ENCODE results near the gene RNF115. TPM values are rescaled to one million over a fixed set of nuclear protein-coding genes. Genes with fewer than 3 reads are reported as not detected.
A peak's percentile ranks its signal among the peaks of the same experiment; 100 is the strongest.

Gene RNF115
- total RNA-seq, 4 donors from 2014 or later, result 34.3 to 54.9 (median 39.9) TPM

DNA sequence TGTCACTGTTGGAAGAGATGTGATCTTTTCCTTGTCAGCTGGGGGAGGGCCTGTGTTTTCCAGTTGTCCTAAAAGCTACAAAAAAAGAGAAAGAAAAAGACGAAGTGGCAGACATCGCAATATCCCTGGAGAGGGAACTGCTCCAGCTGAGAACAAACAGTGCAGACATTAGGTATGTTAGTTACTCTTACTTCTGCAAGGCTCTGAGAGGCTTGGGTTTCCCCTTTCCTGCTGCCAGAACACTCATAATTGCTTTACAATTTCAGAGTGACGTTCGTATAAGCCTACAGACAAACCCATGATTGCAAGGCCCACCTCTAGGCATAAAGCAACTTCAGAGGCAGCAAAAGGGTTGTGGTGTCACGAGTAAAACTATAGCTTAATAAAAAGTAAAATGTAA, 73.5 kb downstream of the RNF115 start:
- 46 to 54% methylated on average over 5 of the region's 5 CpGs for WGBS, 2 donors (ENCODE audit: low coverage in 1 of 2)
- Histone ChIP-seq H3K27ac (peak overlapping the region in 1 of 4 donors; percentile 6), H3K9me3 (no peaks in the 10 kb centered on the region), H3K4me1 (peaks cover 0 to 41% (median 2%) of the 10 kb centered on the region in 3 donors), H3K36me3 (peaks cover 0 to 81% of the 10 kb centered on the region in 2 donors), H3K4me3 (no peak overlapping the region), H3K27me3 (no peaks in the 10 kb centered on the region)
- TF ChIP-seq, protein P1, sequence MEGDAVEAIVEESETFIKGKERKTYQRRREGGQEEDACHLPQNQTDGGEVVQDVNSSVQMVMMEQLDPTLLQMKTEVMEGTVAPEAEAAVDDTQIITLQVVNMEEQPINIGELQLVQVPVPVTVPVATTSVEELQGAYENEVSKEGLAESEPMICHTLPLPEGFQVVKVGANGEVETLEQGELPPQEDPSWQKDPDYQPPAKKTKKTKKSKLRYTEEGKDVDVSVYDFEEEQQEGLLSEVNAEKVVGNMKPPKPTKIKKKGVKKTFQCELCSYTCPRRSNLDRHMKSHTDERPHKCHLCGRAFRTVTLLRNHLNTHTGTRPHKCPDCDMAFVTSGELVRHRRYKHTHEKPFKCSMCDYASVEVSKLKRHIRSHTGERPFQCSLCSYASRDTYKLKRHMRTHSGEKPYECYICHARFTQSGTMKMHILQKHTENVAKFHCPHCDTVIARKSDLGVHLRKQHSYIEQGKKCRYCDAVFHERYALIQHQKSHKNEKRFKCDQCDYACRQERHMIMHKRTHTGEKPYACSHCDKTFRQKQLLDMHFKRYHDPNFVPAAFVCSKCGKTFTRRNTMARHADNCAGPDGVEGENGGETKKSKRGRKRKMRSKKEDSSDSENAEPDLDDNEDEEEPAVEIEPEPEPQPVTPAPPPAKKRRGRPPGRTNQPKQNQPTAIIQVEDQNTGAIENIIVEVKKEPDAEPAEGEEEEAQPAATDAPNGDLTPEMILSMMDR (IDR thresholded peaks at IDR 0.05), result no peak
- TF ChIP-seq POLR2A (IDR thresholded peaks at IDR 0.05) (no peak), EP300 (IDR thresholded peaks at IDR 0.05) (no peak), POLR2AphosphoS5 (IDR thresholded peaks at IDR 0.05) (no peak)
- ATAC-seq, result no peak

DNA sequence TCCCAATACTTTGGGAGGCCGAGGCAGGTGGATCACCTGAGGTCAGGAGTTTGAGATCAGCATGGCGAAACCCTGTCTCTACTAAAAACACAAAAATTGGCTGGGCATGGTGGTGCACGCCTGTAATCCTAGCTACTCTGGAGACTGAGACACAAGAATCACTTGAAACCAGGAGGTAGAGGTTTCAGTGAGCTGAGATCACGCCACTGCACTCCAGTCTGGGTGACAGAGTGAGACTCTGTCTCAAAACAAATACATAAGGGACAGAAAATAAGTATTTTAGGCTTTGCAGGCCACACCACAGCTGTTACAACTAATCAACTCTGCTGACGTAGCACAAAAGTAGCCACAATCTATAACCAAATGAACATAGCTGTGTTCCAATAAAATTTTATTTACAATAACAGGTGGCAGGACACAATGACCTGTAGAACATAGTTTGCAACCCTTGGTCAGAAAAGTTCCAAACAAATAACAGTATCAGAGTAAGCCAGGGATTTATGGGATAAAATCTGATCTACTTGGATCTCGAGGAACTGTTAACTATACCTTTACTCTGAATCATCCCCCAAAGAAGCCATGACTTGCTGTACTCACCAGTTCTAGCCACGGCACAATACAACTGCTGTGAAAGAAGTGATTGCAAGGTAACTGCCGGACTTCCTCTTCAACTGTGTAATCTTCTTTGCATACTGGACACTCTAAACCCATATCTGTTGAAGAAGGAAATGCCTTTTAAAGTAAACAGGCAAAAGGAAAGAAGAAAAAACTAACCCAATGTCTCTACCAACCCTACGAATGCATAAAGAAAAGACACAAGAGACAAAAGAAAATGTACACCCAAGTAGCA, 76.3 kb downstream of the RNF115 start:
- WGBS, 2 donors (ENCODE audit: low coverage in 1 of 2), result 85 to 87% methylated on average over 8 to 9 of the region's 9 CpGs
- H3K36me3 ChIP-seq, result peaks cover 0 to 99% of the 10 kb centered on the region in 2 donors

DNA sequence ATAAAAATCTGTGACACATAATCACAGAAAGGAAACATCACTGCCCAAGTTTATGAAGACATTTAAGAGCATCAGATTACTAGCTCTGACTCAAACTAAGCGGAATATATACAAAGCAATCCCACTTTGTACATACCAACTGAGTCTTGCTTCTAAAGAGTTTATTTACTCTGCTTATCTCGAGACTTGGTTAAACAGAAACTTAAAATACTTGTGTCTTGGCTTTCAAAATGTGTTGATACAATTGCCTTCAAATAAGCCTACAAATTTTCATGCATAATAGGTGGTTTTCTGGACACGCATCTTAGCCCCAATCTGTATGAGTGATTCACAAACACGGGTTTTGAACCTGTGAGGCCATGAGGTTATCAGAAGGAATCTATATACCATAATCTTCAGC, 83.6 kb downstream of the RNF115 start:
- no peaks in the 10 kb centered on the region for H3K4me1 ChIP-seq
- no peak overlapping the region for H3K4me3 ChIP-seq
- H3K9me3 ChIP-seq, result no peaks in the 10 kb centered on the region
- peaks cover 0 to 61% of the 10 kb centered on the region in 2 donors for H3K36me3 ChIP-seq
- WGBS, 2 donors (ENCODE audit: low coverage in 1 of 2), result 64 to 75% methylated on average over 4 of the region's 4 CpGs
- H3K27ac ChIP-seq, result no peak overlapping the region
- TF ChIP-seq POLR2A (IDR thresholded peaks at IDR 0.05) (no peak), POLR2AphosphoS5 (IDR thresholded peaks at IDR 0.05) (no peak), EP300 (IDR thresholded peaks at IDR 0.05) (no peak)
- TF ChIP-seq, protein P1 (IDR thresholded peaks at IDR 0.05), result no peak
- ATAC-seq, result no peak
- H3K27me3 ChIP-seq, result no peaks in the 10 kb centered on the region

More for the DNA sequence above, 76.3 kb downstream of the RNF115 start:
- TF ChIP-seq EP300 (IDR thresholded peaks at IDR 0.05) (no peak), POLR2A (IDR thresholded peaks at IDR 0.05) (no peak), POLR2AphosphoS5 (IDR thresholded peaks at IDR 0.05) (no peak)
- TF ChIP-seq, protein P1 (IDR thresholded peaks at IDR 0.05), result no peak
- H3K4me3 ChIP-seq, result no peak overlapping the region
- H3K4me1 ChIP-seq, result peaks cover 0 to 34% (median 2%) of the 10 kb centered on the region in 3 donors
- H3K27ac ChIP-seq, result no peak overlapping the region
- ATAC-seq, result no peak
- H3K27me3 ChIP-seq, result no peaks in the 10 kb centered on the region
- no peaks in the 10 kb centered on the region for H3K9me3 ChIP-seq

DNA sequence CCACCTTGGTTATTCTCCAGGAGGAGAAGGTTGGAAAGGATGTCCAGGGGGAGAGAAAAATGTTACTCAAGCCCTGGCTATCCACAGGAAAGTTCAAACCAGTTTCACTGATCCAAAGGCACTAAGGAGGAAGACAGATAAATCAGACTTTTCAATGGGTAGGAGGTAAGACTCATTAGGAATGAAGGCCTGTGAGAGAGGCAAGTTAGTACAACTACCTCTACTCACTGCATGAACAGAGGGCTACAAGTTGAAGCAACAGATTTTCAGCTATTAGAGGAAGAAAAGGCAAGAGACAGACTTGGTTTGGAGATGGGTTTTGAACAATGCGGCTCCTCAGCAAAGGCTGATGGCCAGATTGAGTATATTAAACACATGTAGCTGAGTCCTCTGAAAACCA, 87.7 kb downstream of the RNF115 start:
- TF ChIP-seq POLR2A (IDR thresholded peaks at IDR 0.05) (no peak), EP300 (IDR thresholded peaks at IDR 0.05) (no peak), POLR2AphosphoS5 (IDR thresholded peaks at IDR 0.05) (no peak)
- TF ChIP-seq, protein P1 (IDR thresholded peaks at IDR 0.05), result no peak
- WGBS, 2 donors (ENCODE audit: low coverage in 1 of 2), result 93 to 100% methylated on average over 1 of the region's 1 CpG
- H3K4me1 ChIP-seq, result no peaks in the 10 kb centered on the region
- no peaks in the 10 kb centered on the region for H3K9me3 ChIP-seq
- H3K4me3 ChIP-seq, result no peak overlapping the region
- peaks cover 0 to 21% of the 10 kb centered on the region in 2 donors for H3K36me3 ChIP-seq
- no peaks in the 10 kb centered on the region for H3K27me3 ChIP-seq
- ATAC-seq, result no peak
- H3K27ac ChIP-seq, result no peak overlapping the region

- TF ChIP-seq POLR2AphosphoS5 (IDR thresholded peaks at IDR 0.05) (no peak), POLR2A (IDR thresholded peaks at IDR 0.05) (no peak), EP300 (IDR thresholded peaks at IDR 0.05) (no peak)
- TF ChIP-seq, protein P1 (IDR thresholded peaks at IDR 0.05), result no peak
- Histone ChIP-seq H3K4me1 (no peaks in the 10 kb centered on the region), H3K27ac (no peak overlapping the region), H3K27me3 (no peaks in the 10 kb centered on the region), H3K36me3 (no peaks in the 10 kb centered on the region), H3K4me3 (no peak overlapping the region), H3K9me3 (no peaks in the 10 kb centered on the region)
- no peak for ATAC-seq
- WGBS, 2 donors (ENCODE audit: low coverage in 1 of 2), result 83 to 94% methylated on average over 1 to 3 of the region's 3 CpGs
Measured at GRCh38 chr1:145730900-145731299, 93.0 kb downstream of the RNF115 start.

Data from gastroesophageal sphincter (tissue), 4 donors.